Endothelial cell of umbilical vein (primary cell): ENCODE measurements around the gene SNPH.

Source experiments
- EZH2 ChIP-seq: IDR thresholded peaks from 2 replicates; pipeline ENCODE4 v1.6.1; 2012; ENCODE audit warnings: borderline replicate concordance, low read depth, mild to moderate bottlenecking, moderate library complexity, low read length, inconsistent platforms; ENCODE audit not compliant: severe bottlenecking
- FOS ChIP-seq: IDR thresholded peaks from 2 replicates; pipeline ENCODE4 v1.6.1; 2011; ENCODE audit warnings: mild to moderate bottlenecking, low read length, moderate library complexity, borderline replicate concordance; ENCODE audit not compliant: insufficient read depth
- GATA2 ChIP-seq: IDR thresholded peaks from 2 replicates; pipeline ENCODE4 v1.7.0; 2011; ENCODE audit warnings: low read depth, mild to moderate bottlenecking, moderate library complexity, mixed read lengths, low read length; ENCODE audit not compliant: insufficient read length, insufficient read depth
- JUN ChIP-seq: IDR thresholded peaks from 2 replicates; pipeline ENCODE4 v1.6.1; 2011; ENCODE audit warnings: borderline replicate concordance, low read depth; ENCODE audit not compliant: insufficient read length, insufficient read depth
- MYC ChIP-seq: IDR thresholded peaks from one replicate; pipeline ENCODE4 v1.6.1; 2011; ENCODE audit warnings: mild to moderate bottlenecking, low read depth, low read length
- POLR2A ChIP-seq: IDR thresholded peaks from 2 replicates; pipeline ENCODE4 v1.6.1; 2012; ENCODE audit warnings: low read depth, mild to moderate bottlenecking, control low read depth, low read length
- POLR2AphosphoS5 ChIP-seq: IDR thresholded peaks from 2 replicates; pipeline ENCODE4 v1.6.1; 2012; ENCODE audit warnings: low read depth, mild to moderate bottlenecking, control low read depth, low read length, moderate library complexity; ENCODE audit not compliant: insufficient read depth
- TF ChIP-seq, protein P1 (sequence below), 2 donors: IDR thresholded peaks; 1 replicate in 1 of 2; 2 replicates in 1 of 2; pipeline ENCODE4 v1.5.1; 2011; ENCODE audit warnings: low read length in 2 of 2, mild to moderate bottlenecking in 2 of 2, moderate library complexity in 2 of 2, control low read depth in 1 of 2, inconsistent platforms in 1 of 2, low read depth in 1 of 2; ENCODE audit not compliant: insufficient read depth in 1 of 2; ENCODE audit errors: extremely low read depth in 1 of 2
- TF ChIP-seq, protein P2 (sequence below): IDR thresholded peaks from 2 replicates; pipeline ENCODE4 v1.6.1; 2011; ENCODE audit not compliant: insufficient read depth, insufficient read length

- TF ChIP-seq, protein P1, sequence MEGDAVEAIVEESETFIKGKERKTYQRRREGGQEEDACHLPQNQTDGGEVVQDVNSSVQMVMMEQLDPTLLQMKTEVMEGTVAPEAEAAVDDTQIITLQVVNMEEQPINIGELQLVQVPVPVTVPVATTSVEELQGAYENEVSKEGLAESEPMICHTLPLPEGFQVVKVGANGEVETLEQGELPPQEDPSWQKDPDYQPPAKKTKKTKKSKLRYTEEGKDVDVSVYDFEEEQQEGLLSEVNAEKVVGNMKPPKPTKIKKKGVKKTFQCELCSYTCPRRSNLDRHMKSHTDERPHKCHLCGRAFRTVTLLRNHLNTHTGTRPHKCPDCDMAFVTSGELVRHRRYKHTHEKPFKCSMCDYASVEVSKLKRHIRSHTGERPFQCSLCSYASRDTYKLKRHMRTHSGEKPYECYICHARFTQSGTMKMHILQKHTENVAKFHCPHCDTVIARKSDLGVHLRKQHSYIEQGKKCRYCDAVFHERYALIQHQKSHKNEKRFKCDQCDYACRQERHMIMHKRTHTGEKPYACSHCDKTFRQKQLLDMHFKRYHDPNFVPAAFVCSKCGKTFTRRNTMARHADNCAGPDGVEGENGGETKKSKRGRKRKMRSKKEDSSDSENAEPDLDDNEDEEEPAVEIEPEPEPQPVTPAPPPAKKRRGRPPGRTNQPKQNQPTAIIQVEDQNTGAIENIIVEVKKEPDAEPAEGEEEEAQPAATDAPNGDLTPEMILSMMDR (IDR thresholded peaks at IDR 0.05; ENCODE audit: extremely low read depth in 1 of 2, insufficient read depth in 1 of 2, low read depth in 1 of 2, low read length in 2 of 2), result no peak
- TF ChIP-seq EZH2 (no peak), POLR2AphosphoS5 (peak; percentile 34), POLR2A (no peak), JUN (no peak), FOS (peak; percentile 71), GATA2 (no peak), MYC (no peak)
- TF ChIP-seq, protein P2, sequence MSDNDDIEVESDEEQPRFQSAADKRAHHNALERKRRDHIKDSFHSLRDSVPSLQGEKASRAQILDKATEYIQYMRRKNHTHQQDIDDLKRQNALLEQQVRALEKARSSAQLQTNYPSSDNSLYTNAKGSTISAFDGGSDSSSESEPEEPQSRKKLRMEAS, result no peak
Observed at GRCh38 chr20:1301031-1301529, 35.0 kb downstream of the SNPH start.
